Duodenal mucosa (tissue), 2 donors: ENCODE data around the gene TCFL5.
A peak's percentile ranks its signal among the peaks of the same experiment; 100 is the strongest.

Experiments used
- H3K27ac ChIP-seq: one replicate; pipeline ENCODE4 v1.7.0; 2013; ENCODE audit warnings: low read depth, low read length
- H3K27me3 ChIP-seq, 2 donors: one replicate each; pipeline ENCODE4 v1.7.0; 2013; ENCODE audit warnings: low read length in 2 of 2, control low read depth in 1 of 2; ENCODE audit not compliant: insufficient read depth in 2 of 2, control insufficient read depth in 1 of 2
- H3K36me3 ChIP-seq, 2 donors: one replicate each; pipeline ENCODE4 v1.7.0; 2013; ENCODE audit warnings: low read length in 2 of 2, control low read depth in 1 of 2; ENCODE audit not compliant: insufficient read depth in 2 of 2, control insufficient read depth in 1 of 2
- H3K4me1 ChIP-seq, 2 donors: one replicate each; pipeline ENCODE4 v1.7.0; 2013; ENCODE audit warnings: low read length in 2 of 2, control low read depth in 1 of 2; ENCODE audit not compliant: insufficient read depth in 2 of 2, control insufficient read depth in 1 of 2
- H3K4me3 ChIP-seq, 2 donors: one replicate each; pipeline ENCODE4 v1.7.0; 2013; ENCODE audit warnings: low read length in 2 of 2, low read depth in 1 of 2
- H3K9ac ChIP-seq, 2 donors: one replicate each; pipeline ENCODE4 v1.7.0; 2013; ENCODE audit warnings: low read length in 2 of 2, low read depth in 1 of 2
- H3K9me3 ChIP-seq, 2 donors: one replicate each; pipeline ENCODE4 v1.7.0; 2013; ENCODE audit warnings: low read length in 2 of 2, control low read depth in 1 of 2; ENCODE audit not compliant: control insufficient read depth in 1 of 2

The TCFL5 gene

DNA sequence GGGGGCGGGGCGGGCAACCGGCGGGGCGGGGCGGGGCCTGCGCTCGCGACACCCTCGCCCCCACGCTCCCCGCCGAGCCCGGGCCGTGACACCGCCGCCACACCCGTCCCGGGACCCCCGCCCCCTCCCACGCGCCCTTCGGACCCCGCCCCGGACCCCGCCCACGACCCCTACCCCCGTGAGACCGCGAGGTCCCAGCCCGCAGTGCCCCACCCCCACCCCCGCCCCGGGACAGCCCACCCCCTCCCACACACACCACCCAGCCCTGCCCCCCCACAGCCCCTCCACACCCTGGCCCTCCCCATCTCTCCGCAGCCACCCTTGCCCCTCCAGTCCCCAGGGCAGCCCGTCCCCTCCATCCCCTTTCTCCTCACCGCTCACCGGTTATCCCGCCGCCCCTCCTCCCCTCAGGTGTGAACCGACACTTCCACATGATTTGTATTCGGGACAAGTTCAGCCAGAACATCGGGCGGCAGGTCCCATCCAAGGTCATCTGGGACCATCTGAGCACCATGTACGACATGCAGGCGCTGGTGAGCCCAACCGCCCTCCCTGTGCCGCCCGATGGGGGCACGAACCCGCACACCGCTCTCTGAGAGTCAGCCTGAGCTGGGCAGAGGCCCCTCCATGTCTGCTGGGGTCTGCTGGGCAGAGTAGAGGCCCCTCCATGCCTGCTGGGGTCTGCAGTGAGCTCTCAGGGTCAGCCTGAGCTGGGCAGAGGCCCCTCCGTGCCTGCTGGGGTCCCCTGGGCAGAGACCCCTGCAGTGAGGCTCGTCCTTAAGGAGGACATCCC is 64.7 kb downstream of the TCFL5 start:
- Histone ChIP-seq H3K9me3 (no peaks in the 10 kb centered on the region), H3K36me3 (peaks cover 11 to 25% of the 10 kb centered on the region in 2 donors), H3K4me3 (peak overlapping the region; percentile 52 to 65), H3K27ac (peak overlapping the region; percentile 80), H3K4me1 (peaks cover 28 to 33% of the 10 kb centered on the region in 2 donors), H3K27me3 (no peaks in the 10 kb centered on the region), H3K9ac (peak overlapping the region; percentile 63 to 66)

DNA sequence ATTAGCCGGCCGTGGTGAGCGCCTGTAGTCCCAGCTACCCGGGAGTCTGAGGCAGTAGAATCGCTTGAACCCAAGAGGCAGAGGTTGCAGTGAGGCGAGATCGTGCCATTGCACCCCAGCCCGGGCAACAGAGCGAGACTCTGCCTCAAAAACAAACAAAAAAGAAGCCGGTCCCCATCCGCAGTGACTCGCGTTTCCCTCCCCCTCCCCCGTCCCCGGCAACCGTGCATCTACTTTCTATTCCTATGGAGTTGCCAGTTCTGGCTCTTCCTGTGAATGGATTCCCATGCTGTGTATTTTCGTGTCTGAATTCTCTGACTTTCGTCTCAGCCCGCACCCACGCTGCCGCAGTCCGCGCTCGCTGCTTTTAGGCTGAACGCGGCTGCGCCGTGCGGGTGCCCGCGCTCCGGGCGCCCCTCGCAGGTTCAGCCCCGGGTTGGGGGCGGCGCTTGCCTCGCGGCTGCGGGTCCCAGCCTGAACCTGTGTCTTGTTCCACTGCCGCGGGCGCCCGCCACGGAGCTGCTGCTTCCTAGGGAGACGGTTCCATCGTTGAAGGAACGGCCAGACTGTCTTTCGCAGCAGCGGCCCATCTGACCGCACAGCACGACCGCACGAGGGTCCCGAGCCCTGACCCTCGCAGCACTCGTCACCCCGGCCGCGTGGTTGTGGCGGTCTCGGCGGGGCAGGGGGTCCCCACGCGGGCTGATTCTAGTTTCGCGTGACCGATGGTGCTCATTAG is 66.4 kb downstream of the TCFL5 start:
- peaks cover 5 to 17% of the 10 kb centered on the region in 2 donors for H3K36me3 ChIP-seq
- H3K4me3 ChIP-seq, result peak overlapping the region; percentile 78 to 84
- peak overlapping the region; percentile 75 for H3K27ac ChIP-seq
- H3K4me1 ChIP-seq, result peaks cover 33% of the 10 kb centered on the region in 2 donors
- peak overlapping the region; percentile 65 to 91 for H3K9ac ChIP-seq
- H3K9me3 ChIP-seq, result no peaks in the 10 kb centered on the region
- H3K27me3 ChIP-seq, result no peaks in the 10 kb centered on the region

DNA sequence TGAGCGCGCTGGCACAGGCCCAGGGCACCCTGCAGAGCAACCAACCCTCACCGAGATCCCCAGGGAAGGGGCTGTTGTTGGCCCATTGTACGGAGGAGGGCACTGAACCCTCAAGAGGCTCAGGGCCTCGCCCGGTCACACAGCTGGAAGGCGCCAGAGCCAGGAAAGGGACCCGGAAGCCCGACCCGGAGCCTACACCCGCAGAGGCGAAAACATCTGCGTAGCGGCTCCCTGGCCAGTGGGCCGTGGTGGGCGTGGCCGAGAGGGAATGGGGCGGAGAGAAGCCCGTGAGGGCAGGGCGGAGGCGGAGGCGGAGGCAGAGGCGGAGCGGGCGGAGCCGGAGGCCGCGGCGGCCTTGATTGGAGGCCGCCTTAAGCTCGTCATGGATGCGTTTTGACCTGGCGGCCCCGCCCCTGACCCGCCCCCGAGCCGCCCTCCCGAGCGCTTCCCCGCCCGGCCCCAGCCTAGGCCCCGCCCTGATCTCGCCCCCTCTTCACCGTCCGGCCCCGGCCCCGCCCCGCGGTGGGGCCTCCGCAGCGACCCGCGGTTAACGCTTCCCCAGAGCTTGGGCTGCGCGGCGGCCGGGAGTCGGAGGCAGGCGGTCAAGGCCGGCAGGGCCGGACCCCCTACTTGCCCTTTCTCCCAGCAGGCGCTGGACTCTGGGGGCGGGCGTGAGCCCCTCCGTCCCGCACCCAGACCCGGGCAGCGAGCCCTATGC is 67.5 kb downstream of the TCFL5 start:
- H3K4me1 ChIP-seq, result peaks cover 33% of the 10 kb centered on the region in 2 donors
- H3K4me3 ChIP-seq, result peak overlapping the region; percentile 78 to 84
- H3K9me3 ChIP-seq, result no peaks in the 10 kb centered on the region
- peak overlapping the region; percentile 82 to 91 for H3K9ac ChIP-seq
- peak overlapping the region; percentile 85 for H3K27ac ChIP-seq
- H3K27me3 ChIP-seq, result no peaks in the 10 kb centered on the region
- H3K36me3 ChIP-seq, result peaks cover 0 to 8% of the 10 kb centered on the region in 2 donors

DNA sequence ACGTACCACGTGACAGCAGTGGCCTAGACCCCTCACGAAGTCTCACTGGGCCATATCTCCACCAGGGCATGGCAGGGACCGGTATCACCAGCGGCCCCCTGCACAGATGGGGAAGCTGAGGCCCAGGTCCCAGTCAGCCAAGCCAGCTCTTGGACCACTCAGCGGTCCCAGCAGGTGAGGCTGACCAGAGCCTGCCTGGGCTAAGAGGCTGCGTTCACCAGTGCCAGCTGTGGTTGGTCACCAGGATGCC is 67.9 kb downstream of the TCFL5 start:
- Histone ChIP-seq H3K27me3 (no peaks in the 10 kb centered on the region), H3K4me3 (peak overlapping the region; percentile 52 to 64), H3K9ac (peak overlapping the region; percentile 65 to 82), H3K9me3 (no peaks in the 10 kb centered on the region), H3K36me3 (peaks cover 0 to 3% of the 10 kb centered on the region in 2 donors), H3K27ac (peak overlapping the region; percentile 85), H3K4me1 (peaks cover 28 to 30% of the 10 kb centered on the region in 2 donors)

DNA sequence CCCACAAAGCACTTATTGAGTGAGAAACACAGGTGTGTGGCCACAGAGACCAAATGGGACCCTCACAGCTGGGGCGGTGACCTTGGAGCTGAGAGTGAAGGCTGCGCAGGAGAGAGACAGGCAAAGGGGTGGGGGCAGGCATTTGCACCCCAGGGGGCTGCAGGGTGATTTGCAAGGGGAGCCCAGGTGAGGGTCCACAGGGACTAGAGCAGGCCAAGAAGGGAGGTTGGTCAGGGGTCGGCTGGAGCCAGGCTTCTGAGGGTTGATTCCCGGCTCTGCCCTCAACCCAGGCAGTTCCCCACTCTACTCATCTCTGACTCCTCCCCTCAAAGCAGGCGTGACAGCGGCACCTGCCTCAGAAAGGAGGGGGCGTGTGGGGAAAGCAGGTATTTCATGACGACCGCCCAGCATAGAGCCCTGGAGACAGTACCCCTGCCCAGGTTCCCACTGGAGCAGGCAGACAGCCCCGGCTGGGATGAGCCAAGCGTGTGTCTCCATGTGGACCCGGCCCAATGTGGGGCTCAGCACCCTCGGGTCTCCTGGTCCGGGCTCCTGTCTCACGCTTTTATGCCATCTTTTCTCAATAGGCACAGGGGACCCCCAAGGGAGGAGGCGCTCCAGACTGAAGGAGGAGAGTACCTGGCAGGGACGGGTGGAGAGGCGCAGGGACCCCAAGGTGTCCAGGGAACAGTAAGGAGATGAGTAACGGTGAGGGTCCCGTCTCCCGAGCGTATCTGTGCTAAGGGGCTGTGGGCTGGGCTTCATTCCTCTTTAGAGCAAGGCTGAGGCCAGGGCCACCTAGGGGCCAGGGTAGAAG is 68.5 kb downstream of the TCFL5 start:
- H3K4me1 ChIP-seq, result peaks cover 25 to 26% of the 10 kb centered on the region in 2 donors
- peak overlapping the region; percentile 65 to 82 for H3K9ac ChIP-seq
- no peaks in the 10 kb centered on the region for H3K9me3 ChIP-seq
- H3K36me3 ChIP-seq, result no peaks in the 10 kb centered on the region
- peak overlapping the region; percentile 52 to 64 for H3K4me3 ChIP-seq
- H3K27ac ChIP-seq, result peak overlapping the region; percentile 85
- H3K27me3 ChIP-seq, result no peaks in the 10 kb centered on the region

DNA sequence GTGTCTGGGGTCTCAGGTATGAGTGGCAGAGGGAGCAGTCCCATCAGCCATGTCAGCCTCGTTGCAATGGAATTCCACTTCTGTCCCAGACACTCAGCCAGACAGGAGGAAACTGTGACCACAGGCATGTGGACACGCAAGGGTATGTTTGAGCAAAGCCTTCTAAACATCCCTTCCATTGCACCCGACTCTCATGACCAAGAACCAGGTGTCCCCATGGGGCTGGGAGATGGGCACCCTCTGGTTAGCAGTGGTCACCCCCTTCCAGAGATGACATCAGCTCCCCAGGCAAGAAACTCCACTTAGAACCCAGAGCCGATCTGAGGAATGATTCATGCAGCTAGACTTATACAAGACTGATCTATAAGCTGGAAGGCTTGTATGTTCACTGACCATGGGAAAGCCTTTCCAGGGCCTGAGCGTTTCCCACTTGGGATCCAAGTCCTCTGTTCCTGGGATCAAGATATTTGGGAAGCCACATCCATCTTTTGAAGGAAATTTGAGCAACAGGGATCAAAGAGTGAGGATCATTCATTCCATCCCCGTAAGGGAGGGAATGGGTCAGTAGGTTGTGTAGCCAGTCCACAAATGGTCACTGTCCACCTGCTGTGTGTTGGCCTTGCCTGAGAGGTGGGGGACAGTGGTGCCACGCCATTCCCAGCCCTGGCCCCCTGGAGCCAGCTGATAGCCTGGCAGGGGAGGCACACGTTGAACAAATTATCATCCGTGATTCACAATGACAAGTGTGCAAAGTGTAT is 69.3 kb downstream of the TCFL5 start:
- H3K27ac ChIP-seq, result no peak overlapping the region
- no peak overlapping the region for H3K9ac ChIP-seq
- H3K4me1 ChIP-seq, result peaks cover 21 to 24% of the 10 kb centered on the region in 2 donors
- H3K27me3 ChIP-seq, result no peaks in the 10 kb centered on the region
- no peaks in the 10 kb centered on the region for H3K36me3 ChIP-seq
- H3K9me3 ChIP-seq, result no peaks in the 10 kb centered on the region
- H3K4me3 ChIP-seq, result no peak overlapping the region

DNA sequence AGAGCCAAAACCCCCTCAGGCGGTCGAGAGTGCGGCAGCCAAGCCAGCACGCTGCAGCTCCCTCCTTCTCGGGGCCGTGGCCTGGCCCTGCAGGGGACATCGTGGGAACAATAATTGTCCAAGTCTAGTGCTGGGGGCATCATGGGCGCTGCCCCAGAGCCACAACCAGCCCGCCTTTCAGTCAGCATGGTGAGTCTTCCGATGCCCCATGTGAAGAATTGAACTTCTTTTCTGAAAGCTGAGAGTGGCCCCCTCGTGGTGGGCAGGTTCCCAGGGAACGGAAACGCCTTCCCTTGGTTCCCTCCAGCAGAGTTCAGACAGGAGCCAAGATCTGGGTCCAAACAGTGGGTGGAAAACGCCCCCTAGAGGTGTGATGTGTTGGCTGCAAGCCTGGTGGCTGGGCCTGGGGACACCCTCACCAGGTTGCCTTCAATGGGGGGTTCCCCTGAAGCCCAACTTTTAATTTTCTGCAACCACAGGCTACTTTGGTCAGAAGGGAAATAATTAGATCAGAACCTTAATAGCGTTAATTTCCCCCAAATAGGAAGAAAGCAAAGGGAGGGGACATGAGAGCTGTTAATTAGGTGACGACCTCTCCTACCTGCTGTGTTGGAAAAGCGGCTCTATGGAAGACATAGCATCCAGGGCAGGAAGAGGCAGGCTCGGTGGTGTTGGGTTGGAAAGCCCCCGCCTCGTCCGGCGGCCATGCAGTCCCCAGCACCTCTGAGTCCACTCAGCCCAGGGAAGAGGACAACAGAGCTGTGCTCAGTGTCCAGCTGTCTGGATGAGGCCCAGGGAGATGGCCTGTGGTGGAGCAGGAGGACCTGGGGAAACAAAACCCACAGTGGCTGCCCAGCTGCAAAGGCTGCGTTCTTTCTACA is 70.1 kb downstream of the TCFL5 start:
- no peaks in the 10 kb centered on the region for H3K36me3 ChIP-seq
- H3K27ac ChIP-seq, result no peak overlapping the region
- H3K4me1 ChIP-seq, result peaks cover 16 to 21% of the 10 kb centered on the region in 2 donors
- no peaks in the 10 kb centered on the region for H3K9me3 ChIP-seq
- H3K27me3 ChIP-seq, result no peaks in the 10 kb centered on the region
- H3K9ac ChIP-seq, result no peak overlapping the region
- no peak overlapping the region for H3K4me3 ChIP-seq
